T-helper 2 cell treated with Interferon-gamma antibody and Interleukin-4, amounts not matched to agents 100 ng/mL and 5 ng/mL, for 36 hours (primary cell): ENCODE data around the gene GRK2. TPM values are rescaled to one million over a fixed set of nuclear protein-coding genes. Genes with fewer than 3 reads are reported as not detected.
"Not testable (repeated sequence)": the region's sequence is repeated elsewhere in the genome, so short reads cannot be mapped to it uniquely, and the experiment has no call there.

Source experiments
- intact Hi-C: fragments of 100-400 bp; cut with micrococcal nuclease; formaldehyde crosslinking; loops from one replicate; pipeline ENCODE4 v1.15.1; 2023
- total RNA-seq: library from RNA; stranded (reverse); gene quantifications from 2 replicates; pipeline ENCODE4 v1.2.3, GENCODE V29; 2022

The GRK2 gene
- total RNA-seq, 1 donor from 2014 or later = 315 TPM

DNA sequence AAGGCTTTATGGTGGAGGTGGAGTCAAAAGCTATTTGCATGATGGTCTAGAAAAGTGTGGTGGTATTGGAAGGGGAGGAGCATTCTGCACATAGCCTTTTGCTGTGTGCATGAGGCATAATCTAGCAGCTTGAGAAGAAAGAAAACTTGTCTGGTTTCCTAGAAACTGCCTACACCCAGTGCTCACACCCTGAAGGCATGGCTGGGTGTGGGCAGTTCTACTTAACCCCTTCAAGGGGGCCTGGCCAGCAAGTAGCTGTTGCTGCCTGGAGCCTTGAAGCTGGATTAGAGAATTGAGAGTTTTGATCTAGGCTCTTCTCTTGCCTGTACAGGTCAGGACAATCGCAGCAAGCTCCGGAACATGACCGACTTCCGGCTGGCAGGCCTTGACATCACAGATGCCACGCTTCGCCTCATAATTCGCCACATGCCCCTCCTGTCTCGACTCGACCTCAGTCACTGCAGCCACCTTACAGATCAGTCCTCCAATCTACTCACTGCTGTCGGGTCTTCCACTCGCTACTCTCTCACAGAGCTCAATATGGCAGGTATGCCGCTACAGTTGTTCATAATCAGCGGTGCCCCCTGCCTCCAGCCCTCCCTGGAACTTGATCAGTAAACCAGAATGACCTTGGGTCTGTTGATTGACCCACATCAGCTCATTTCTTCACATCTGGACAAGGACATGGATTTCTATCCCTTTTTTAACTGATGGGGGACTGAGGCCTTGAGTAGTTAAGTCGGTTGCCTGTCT is 12.2 kb upstream of the GRK2 start:
- intact Hi-C loops = no loop called here

DNA sequence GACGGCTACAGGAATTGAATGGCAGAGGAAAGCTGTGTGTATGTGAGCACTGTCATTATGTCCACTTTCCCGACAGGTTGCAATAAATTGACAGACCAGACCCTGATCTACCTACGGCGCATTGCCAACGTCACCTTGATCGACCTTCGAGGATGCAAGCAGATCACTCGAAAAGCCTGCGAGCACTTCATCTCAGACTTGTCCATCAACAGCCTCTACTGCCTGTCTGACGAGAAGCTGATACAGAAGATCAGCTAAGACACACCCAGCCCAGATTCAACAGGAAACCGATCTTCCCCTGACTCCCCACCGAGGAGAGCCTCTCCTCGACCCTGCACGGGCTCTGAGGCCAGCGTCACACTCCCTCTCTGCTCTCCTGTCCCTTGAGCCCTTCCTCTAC is 11.5 kb upstream of the GRK2 start:
- intact Hi-C loops = no loop called here

DNA sequence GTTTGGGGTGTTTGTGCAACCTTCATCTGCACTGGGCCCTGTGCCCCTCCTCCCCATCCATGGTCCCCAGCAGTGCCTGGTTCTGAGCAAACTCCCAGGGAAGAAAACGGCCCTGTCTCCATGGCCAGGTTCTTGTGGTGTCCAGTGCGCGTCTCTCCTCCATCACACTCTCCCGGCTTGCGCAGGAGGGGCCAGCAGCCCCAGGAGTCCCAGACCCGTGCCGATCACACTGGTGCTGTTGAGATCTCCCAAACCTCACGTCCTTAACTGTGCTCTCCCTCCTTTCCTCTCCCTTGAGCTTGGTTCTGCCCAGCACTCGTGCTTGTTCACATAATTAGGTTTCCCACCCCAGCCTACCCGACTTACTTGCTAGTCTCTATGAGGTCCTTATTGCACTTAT is 10.9 kb upstream of the GRK2 start:
- intact Hi-C loops = no loop called here

DNA sequence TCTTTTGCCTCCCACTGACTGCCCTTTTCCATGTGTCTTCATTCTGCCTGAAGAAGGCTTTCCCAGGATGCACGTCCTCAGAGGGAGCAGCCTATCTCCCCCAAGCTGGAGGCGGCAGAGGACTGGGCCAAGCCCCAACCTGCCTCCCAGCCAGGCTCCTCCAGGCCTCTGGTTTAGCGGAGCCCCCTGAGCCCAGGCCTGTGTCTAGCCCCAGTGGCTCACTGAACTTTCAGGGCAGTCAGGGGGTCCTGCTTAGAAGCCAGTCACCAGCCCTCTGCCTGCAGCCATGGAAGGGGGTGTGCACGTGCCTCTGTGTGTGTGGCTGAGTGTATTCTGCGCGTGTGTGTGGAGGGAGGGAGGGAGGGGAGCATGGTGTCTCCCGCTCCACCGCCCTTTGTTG is 10.4 kb upstream of the GRK2 start:
- intact Hi-C loops = no loop called here

DNA sequence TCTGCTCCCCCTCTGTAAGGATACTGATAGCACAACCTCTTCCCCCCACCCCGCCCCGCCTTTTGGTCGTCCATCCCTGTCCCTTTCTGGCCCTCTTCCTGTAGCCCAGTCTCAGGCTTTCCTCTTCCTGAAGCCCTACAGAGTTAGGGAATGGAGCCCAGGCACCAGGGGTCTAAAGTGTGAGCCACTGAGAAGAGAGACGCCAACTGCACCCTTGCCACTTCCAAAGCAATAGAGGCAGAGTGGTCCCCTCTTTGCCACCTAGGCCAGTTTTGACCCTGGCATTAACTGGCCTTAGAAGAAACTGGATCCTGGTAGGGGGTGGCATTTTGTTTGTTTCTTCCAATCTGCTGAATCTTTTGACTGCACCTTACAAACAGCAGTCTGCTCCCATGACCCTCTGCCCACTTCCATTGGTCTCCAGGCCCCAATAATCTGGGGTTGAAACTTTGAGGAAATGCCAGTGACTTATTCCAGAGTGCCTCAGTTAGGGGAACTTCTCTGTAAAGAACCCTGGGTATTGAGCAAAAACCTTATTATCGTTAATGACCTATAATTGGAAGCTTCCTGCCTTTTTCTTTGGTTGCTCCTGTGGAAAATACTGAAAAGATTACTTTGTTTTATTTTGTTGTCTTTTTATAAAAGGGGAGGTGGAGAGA is 9.7 kb upstream of the GRK2 start:
- intact Hi-C loops = no loop called here

DNA sequence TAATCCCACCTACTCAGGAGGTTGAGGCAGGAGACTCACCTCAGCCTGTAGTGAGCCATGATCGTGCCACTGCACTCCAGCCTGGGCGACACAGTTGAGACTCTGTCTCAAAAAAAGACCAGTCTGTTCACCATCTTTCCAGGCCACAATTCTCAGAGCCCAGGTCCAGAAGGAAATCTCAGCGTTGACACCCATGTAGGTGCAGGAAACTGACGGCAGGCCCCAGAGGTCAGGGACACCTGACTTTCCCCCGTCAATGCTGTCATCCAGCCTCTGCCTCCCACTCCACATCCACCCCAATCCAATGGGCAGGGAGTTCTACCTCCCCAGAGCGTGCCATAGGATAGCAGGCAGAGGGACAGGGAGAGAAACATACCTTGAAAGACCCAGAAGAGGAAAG is 5.9 kb upstream of the GRK2 start:
- intact Hi-C loops = no loop called here

DNA sequence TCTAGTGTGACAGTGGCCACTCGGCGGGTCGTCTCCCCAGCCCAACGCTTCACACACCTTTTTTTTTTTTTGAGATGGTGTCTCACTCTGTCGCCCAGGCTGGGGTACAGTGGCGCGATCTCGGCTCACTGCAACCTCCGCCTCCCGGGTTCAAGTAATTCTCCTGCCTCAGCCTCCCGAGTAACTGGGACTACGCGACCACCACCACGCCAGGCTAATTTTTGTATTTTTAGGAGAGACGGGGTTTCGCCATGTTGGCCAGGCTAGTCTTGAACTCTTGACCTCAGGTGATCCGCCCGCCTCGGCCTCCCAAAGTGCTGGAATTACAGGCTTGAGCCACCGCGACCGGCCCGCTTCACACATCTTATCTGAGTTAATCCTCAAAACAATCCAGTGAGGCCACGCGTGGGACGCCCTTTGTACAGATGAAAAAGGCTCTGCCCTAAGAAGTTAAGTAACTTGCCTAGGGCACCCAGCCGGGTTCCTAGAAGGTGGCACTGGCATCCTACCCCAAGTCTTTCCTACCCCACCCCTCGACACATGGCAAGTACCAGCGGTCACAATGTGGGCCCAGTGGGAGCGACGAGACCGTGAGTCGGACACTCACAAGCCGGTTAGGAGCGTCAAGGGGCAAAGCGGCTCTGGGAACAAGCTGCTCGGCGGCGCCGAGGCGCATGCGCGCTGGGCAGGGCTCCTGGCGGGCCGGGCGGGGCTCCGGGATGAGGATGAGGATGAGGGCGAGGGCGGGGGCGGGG is 5.2 kb upstream of the GRK2 start:
- intact Hi-C loops = not testable (repeated sequence)

DNA sequence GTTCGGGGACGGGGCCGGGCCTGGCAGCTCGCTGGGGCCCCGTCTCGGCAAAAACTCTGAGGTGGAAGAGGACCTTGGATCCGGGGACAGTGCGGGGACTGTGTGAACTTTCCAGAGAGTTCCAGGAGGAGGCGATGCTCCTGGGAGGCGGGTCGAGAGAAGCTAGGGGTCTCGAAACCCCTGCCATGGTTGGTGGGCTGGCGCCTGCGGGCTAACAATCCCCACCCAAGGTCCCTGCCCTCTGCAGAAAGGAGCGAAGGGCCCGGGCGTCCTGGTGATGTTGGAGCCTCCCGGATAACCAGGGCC is 4.7 kb upstream of the GRK2 start:
- intact Hi-C loops = no loop called here

DNA sequence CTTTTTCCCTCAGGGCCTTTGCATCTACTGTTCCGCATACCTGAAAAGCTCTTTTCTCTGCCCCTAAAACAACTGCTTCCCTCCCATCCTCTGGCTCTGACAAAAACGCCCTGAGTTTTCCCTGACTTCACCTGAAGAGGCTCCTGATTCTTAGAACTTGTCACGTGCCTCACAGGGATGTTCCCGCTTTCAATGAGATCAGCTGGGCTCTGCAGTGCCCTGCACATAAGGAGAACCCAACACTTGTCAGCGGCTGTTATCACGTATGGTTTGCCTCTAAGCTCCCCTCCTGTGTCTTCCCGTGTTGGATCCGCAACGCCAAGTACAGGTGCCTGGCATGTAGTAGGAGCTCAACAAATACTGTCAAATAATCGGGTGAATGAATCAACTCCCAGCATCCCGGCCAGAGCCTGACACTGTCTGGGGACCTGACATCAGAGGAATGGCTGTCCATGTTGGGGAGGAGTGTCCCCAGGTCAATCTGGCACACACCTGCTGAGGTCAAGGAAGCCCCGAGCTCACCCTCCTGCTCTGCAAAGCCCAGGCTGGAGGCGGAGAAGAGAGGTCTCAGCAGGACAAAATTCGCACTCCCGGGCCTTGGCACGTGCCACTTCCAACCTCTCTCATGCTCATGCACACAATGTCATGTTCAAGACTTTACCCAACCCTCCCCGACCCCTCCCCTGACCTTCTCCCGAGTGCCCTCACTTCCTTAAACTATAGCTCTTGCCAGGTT is 4.2 kb upstream of the GRK2 start:
- intact Hi-C loops = loop anchor here (1.0 to 2.0 kb wide), 3 partner anchors 21 to 121 kb away; no protein-coding TSS in a partner anchor

DNA sequence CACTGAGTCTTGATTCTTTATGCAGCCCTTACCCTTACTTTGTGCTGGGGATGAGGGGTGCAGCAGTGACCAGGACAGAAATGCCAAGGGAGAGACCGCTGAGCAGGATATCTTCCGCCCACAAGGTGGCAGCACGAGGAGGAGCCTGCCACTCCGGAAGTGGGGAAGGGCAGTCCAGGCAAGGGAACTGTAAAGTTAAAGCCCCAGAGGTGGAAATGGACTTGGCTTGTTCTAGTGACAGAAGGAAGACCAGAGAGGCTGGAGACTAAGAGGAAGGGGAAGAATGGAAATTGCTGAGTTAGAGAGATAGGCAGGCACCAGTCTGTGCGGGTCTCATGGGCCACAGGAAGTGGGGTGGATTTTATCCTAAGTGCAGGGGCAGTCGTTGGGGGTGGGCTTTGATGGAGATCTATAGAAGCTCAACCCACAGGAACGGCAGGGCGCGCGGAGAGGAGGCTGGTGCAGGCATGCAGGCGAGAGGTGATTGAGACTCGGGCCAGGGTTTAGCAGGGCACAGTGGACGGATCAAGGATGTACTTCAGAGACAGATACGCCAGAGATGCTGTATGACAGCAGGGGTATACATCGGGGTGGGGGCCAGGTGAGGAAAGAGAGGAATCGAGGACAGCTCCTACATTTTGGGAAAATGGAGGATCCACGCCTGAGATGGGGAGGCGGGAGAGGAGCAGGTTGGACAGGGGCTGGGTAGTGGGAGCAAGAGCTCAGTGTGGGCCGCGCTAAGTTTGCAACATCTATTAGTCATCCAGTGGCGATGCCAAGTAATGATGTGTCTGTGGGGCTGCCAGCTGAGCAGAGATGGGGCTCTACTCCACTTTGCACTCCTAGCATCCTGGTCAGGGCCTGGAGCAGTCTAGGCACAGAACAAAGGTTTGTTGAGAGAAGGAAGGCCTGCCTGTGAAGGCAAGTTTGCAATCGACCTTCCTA is 3.3 kb upstream of the GRK2 start:
- intact Hi-C loops = loop anchor here (1.0 to 2.0 kb wide), 3 partner anchors 22 to 120 kb away; no protein-coding TSS in a partner anchor

DNA sequence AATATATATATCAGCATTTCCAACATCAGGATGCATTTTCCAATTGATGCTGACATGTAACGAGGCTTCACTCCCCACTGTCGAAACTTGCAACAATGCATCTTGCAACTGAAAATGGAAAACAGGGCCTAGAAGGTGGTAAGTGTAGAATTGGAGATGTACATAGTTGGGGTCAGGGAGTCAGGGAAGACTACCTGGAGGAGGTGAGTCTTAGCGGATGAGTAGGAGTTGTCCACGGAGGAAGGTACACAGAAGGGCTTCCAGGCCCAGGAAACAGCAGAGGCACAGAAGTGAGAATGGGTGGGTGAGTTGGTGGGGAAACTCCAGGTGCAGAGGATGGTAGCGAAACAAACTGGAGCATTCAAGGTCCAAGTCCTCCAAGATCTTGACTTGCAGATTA is 2.0 kb upstream of the GRK2 start:
- intact Hi-C loops = no loop called here

DNA sequence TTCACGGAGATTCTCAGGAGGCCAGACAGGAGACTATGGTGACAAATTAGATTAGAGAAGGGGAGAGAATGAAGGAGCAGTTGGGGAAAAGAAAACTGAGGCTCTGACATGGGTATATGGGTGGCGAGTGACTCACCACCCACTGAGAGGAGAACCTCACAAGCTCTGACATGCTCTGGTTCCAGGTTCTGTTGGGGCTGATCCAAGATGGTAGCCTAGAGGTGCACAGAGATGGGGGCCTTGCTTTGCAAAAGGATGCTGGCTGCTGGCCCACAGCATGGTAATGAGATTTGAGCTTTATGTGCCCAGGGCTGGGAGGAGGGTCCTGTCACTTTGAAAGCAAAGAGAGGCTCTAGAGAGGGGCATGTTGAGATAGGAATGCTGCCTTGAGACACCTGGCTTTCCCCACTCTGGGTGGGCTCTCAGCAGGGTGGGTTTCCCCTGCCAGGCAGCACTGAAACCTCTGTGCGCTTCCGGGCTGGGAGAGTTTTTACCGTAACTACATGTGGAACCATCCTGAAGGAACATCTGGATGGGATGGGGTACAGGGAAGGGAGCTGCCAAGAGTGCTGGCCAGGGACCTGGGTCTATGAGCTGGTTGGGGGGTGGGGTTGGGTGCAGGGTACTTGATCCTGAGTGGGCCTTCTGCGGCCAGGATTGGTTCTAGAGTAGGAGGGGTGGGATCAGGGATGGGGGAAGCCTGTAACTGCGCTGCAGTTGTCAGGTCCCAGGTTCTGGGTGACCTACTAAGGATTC is 1.2 kb upstream of the GRK2 start:
- intact Hi-C loops = no loop called here

DNA sequence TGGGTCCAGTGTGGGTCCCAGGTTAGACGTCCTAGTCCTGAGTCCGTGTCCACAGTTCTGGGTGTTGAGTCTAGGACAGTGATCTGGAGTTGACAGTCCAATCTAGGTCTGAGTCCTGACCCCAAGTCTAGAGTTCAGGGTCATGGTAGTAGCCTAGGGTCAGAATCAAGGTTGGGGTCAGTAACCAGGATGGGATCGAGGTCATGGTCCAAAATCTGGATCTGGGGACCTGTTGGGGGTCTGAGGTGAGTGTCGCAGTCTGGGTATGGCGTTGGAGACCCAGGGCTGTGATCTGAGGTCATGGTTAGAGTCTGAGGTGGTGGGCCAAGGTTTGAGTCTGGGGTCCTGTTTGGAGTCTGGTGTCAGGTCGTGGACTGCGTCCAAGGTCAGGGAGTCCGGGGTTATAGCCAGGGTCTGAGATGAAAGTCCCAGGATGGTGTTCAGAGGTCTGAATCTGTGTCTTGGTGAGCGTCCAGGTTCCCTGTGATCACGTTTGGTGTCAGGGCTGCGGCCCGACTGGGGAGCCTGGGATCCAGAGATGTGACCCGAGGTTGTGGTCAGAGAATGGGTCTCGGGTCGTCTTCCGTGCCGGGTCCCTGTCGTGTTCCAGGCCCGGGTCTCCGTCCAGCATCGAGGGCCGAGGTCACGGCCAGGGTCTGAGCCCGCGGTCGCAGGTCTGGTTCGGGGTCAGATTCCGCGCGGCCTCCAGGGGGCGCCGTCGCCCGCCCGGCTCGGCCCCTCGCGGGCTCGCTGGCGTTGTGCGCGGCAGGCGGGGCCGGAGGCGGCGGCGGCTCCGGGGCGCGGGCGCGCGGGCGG is 432 bp upstream of the GRK2 start:
- intact Hi-C loops = loop anchor here (1.0 kb wide), 2 partner anchors 37 to 51 kb away; partner anchors contain the start of gene SSH3

DNA sequence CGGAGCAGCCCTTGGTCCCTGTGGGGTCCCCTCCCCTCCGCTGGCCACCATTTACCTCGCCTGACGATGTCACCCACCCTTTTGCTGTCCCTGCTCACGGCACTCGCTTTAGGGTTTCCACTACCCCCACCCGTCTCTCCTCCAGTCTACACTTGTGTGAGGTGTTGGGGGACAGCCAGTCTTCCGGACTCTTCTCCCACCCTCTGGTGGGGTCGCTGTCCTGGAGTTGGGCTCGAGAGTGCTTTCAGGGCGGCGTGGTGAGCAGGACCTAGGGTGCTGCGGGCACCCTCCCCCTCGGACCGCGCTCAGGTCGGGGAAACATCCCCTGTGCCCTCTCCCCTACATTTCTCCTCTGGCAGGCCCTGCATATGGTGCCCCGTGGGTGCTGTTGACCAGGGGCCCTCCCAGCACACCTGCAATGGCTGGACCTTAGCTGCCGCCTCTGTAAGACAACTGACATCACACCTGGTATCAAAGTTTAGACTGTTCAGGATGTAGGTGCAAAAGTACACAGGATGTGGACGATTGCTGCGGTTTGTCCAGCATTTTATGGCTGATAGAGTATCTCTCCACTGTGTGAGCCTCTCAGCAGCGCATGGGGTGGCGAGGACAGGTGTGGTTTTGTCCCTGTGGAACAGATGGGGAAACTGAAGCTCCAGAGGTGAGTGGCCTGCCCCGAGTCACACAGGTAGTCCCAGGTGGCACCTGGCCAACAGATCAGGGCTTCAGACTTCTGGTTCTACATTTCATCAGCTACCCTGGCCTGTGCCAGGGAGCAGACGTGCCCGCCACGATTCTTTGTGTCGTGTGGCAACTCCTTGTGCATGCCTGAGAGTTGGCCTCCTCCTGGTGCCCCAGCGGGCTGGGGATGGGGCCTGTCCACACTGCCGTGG is 1.2 kb downstream of the GRK2 start:
- intact Hi-C loops = loop anchor here (1.0 kb wide), 2 partner anchors 10 to 21 kb away; no protein-coding TSS in a partner anchor

DNA sequence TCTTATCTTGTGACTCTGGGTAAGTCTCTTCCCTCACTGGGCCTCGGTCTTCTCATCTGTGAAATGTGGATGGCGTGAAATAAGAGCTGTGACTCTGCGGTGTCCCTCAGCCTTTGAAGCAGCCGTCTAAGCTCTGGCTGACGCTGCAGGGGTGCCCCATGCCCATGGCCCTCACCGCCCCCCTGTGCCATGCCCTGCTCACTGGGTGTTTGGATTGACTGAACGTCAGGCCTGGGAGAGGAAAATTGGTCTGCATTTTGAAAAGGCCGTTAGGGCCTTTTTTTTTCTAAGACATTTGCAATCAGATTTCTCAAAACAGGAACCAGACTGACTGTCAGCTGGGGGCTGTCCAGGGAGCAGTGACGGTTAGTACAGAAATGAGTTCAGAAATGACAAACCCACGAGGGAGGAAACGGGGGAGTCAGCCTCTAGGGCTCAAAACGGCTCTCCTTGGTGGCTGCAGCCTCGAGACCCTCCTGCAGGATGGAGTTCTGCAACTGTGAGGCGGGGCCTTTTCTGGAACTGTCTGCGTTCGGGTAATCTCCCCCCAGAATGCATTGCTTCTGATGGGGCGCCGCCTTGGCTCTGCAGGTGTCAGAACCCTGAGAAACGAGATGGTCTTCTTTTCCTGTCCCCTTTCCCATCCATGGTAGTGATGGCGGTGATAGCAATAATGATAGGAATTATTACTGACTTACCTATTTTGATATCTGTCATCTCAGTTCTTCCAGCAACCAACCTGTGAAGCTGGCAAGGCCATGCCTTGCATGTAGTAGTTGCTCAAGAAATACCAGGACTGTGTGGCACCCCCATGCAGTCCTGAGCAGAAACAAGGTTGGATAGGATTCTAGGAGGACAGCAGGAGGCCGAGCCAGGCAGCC is 2.0 kb downstream of the GRK2 start:
- intact Hi-C loops = loop anchor here (1.0 kb wide), 2 partner anchors 9 to 20 kb away; no protein-coding TSS in a partner anchor

DNA sequence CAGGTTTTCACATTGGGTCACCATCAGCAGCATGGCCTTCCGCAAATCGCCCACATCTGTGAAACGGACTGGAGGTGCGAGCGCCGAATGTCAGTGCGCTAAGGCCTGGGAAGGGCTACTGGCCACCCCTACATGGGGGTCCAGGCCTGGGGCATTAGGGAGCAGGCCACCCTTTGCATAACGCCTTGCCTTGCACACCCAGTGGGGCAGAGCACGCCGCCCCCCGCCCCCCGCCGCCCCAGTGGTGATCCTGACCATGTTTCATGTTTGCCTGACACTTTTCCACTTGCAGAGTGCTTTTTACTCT is 2.6 kb downstream of the GRK2 start:
- intact Hi-C loops = loop anchor here (1.0 kb wide), 2 partner anchors 8 to 19 kb away; no protein-coding TSS in a partner anchor
